GM19455 (cell line): ENCODE measurements around the gene UBXN7.
"Not testable (repeated sequence)": the region's sequence is repeated elsewhere in the genome, so short reads cannot be mapped to it uniquely, and the experiment has no call there.

Source experiments
- ATAC-seq: cut with Tn5 transposase; IDR thresholded peaks from one replicate; pipeline ENCODE4 v1.9.1; 2021; ENCODE audit not compliant: unreplicated experiment

UBXN7 gene

DNA sequence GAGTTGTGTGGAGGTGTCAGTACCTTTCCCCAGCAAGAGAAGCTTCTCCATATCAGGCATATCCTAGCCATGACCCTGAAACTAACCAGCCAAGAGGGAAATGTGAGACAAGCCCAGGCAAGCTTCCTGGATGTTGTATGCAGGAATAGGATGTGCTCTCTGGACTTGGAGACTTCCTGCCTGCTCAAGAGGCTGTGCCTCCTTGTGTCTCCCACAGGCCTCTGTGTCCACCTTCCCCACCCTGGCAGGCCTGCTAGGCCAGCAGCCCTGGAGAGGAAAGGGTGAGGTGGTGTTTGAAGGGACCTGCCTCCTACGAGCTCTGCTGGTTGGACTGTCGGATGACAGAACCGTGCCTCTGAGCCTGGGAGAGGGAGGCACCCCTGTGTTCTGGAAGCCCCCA, 112.1 kb downstream of the UBXN7 start:
- ATAC-seq: no peak

DNA sequence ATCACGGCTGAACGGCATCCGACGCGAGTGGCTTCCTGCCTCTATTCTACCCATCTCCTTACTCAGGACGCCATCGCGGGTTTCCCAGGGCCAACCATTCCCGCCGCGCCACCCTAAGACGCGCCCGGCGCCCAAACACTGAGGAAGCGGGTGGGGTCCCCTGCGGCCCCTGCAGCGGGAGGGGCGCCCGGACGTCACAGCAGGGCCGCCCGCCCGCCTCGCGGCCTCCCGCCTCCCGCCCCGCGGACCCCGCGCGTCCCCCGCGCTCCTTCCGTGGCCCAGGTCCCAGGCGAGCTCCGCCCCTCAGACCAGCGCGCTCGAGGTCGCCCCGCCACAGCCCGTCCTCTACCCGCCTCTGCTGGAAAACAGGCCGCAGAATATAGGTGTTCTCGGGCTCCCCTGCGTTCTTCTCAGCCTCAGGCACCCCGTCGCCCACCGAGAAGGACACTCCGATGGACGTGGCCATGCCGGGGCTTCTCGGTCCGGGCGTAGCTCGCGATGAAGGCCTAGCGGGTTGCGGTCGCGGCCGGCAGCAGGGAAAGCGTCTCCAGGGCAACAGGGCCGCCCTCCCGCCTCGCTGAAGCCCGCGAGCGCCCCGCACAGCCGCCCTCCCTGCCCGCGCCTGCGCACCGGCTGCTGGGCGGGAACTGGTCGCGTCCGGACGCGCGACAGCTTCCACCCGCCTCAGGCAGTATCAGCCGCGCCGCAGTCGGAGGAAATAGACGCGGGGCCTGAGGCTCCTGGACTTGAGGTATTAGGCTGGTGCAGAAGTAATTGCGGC, 114.3 kb downstream of the UBXN7 start, which contains the start of gene DYNLT2B:
DYNLT2B (minus strand) TSS at position 554 of the 781 bp plus-strand sequence; CDS start at position 466, 88 bp downstream.
- peak; percentile 89 for ATAC-seq

DNA sequence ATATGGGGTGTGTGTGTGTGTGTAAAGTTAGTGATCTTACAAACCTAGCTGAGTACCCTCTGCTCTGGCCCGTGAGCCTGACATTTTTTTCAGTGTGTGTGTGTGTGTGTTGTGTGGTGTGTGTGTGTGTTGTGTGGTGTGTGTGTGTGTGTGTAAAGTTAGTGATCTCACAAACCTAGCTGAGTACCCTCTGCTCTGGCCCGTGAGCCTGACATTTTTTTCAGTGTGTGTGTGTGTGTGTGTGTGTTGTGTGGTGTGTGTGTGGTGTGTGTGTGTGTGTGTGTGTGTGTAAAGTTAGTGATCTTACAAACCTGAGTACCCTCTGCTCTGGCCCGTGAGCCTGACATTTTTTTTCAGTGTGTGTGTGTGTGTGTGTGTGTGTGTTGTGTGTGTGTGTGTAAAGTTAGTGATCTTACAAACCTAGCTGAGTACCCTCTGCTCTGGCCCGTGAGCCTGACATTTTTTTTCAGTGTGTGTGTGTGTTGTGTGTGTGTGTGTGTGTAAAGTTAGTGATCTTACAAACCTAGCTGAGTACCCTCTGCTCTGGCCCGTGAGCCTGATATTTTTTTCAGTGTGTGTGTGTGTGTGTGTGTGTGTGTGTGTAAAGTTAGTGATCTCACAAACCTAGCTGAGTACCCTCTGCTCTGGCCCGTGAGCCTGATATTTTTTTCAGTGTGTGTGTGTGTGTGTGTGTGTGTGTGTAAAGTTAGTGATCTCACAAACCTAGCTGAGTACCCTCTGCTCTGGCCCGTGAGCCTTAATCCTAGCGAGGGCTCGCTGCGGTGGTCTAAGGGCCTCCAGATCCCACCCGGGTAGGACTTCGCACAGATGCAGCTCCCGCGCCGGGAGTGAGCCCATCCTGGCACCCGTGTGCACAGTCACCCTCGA, 115.2 kb downstream of the UBXN7 start:
- ATAC-seq: not testable (repeated sequence)

DNA sequence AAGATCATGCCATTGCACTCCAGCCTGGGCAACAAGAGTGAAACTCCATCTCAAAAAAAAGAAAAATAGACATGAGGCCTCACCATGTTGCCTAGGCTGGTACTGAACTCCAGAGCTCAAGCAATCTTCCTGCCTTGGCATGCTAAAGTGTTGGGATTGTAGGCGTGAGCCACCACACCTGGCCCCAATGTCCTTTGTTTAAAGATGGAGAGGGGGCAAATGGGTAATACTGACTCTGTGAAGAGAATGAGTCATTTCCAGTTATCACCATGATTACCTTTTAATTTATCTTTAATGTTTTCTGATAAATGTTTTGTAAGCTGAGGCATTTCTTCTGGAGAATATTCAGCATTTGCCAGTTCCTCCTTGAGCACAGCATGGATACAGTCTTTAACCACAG, 116.4 kb downstream of the UBXN7 start:
- no peak for ATAC-seq

DNA sequence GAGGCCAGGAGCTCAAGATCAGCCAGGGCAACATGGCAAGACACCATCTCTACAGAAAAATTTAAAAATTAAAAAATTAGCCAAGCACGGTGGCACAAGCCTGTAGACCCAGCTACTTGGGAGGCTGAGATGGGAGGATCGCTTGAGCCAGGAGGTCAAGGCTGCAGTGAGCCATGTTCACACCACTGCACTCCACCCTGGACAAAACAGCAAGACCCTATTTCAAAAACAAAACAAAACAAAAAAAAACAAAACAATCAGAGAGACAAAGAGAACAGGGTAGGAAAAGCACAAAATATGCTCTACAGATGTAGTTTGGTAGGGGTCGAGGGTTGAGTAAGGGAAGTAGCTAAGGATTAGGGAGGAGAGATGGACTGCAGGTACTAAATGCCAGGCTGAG, 117.6 kb downstream of the UBXN7 start:
- ATAC-seq: no peak

DNA sequence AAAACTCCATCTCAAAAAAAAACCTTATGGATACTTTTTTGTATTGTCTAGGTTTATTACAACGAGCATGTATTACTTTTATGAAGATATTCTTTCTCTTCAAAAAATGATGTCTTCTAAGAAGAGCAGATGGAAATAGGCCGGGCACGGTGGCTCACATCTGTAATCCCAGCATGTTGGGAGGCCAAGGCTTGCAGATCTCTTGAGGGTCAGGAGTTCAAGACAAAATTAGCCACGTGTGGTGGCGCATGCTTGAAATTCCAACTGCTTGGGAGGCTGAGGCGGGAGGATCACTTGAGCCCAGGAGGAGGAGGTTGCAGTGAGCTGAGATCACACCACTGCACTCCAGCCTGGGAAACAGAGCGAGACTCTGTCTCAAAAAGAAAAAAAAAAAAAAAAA, 118.1 kb downstream of the UBXN7 start:
- ATAC-seq: not testable (repeated sequence)

DNA sequence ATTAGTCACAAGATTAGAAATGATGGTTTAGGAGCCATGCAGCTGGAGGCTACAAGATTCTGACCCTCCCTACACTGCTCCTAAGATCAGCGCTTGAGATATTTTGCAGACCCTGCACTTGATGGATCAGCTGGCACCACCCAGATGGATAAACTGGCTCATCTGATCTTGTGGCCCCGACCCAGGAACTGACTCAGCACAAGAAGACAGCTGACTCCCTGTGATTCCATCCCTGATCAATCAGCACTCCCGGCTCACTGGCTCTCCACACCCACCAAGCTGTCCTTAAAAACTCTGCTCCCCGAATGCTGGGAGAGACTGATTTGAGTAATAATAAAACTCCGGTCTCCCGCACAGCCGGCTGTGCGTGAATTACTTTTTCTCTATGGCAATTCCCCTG, 129.3 kb downstream of the UBXN7 start:
- ATAC-seq: not testable (repeated sequence)

DNA sequence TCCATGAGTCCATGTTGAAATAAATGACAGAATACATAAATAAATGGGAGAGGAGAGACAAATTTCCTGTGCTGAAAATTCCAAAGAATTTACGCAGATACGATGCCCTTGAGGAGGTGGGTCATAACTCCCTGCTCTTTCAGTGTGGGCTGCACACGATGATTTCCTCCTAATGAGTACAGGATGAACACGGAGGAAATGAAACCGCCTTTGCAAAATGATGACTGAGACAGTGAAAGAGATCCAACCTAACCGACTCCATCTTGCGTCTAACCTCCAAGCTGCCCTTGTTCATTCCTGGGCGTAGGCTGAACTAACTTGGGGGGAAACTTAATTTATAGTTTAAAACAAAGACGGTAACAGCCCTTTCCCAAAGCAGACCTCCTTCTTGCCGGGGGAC, 129.7 kb downstream of the UBXN7 start:
- not testable (repeated sequence) for ATAC-seq

DNA sequence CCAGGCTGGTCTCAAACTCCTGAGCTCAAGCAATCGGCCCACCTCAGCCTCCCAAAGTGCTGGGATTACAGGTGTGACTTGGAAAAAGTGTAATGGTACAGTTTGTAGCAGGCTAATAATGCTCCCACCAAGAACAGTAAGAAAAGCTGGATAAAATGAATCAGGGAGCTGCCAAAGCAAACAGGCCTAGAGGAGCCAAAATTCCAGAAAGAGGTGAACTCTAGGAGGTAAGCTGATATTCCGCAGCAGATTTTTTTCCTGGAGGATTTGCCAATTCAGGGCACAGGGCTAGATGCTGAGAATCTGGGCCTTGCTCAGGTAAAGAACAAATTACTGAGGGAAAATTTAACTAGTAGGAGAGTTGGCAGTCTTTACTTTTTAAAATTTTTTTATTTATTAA, 133.7 kb downstream of the UBXN7 start:
- ATAC-seq: no peak
